ENCODE measurements around the gene COL1A2.

Gene COL1A2

DNA sequence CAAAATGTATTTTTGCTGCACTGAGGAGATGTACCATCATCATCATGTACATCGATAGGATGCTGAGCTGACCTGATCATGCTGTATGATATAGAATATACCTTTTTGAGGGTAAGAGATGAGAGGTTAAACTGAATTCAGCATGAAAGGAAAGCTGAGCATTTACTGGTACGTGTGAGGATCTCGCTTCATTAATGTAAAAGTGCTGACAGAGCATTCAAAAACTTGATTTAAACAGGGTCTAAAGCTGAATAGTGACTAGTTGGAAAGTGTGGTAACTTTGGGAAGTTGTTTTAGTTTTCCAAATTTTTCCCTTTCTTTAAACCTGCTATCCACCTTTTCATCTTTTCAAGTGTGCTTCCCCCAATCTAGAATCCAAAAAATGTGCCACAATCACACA lies 28.5 kb upstream of the COL1A2 start:
- TF ChIP-seq, protein P1, sequence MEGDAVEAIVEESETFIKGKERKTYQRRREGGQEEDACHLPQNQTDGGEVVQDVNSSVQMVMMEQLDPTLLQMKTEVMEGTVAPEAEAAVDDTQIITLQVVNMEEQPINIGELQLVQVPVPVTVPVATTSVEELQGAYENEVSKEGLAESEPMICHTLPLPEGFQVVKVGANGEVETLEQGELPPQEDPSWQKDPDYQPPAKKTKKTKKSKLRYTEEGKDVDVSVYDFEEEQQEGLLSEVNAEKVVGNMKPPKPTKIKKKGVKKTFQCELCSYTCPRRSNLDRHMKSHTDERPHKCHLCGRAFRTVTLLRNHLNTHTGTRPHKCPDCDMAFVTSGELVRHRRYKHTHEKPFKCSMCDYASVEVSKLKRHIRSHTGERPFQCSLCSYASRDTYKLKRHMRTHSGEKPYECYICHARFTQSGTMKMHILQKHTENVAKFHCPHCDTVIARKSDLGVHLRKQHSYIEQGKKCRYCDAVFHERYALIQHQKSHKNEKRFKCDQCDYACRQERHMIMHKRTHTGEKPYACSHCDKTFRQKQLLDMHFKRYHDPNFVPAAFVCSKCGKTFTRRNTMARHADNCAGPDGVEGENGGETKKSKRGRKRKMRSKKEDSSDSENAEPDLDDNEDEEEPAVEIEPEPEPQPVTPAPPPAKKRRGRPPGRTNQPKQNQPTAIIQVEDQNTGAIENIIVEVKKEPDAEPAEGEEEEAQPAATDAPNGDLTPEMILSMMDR (conservative IDR thresholded peaks at IDR 0.05; ENCODE audit: low read depth): no peak
- no peak for DNase-seq (ENCODE audit: low spot score)
- H3K27ac ChIP-seq: no peak overlapping the region
- ChIA-PET POLR2A (ENCODE audit: low non-redundant PET) (no interaction called here), CTCF (no interaction called here)

DNA sequence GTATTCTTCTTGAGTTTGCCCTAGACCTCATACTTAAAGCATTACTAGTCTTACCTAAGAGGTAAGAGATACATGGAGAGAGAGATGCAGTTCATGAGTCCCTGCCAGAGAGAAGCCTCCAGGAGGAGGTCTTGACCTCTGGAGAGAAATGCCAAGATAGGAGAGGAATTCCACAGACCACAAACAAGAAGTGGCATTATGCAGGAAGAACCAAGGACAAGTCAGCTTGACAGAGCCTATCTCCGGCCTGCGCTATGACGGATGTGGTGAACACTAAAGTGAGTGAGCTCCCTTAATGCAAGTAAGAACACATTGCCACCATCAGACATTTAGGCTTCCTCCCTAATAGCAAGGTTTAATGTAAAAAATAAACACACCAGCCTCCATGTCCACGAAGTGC lies 27.9 kb upstream of the COL1A2 start:
- POLR2A ChIA-PET (ENCODE audit: low non-redundant PET): no interaction called here
- TF ChIP-seq, protein P1 (conservative IDR thresholded peaks at IDR 0.05; ENCODE audit: low read depth): no peak
- no peak for DNase-seq (ENCODE audit: low spot score)
- no peak overlapping the region for H3K27ac ChIP-seq
- CTCF ChIA-PET: interaction anchor here (0.9 kb wide), 1 partner anchor 29 kb away, joined by 4 read pairs; no protein-coding TSS in a partner anchor

DNA sequence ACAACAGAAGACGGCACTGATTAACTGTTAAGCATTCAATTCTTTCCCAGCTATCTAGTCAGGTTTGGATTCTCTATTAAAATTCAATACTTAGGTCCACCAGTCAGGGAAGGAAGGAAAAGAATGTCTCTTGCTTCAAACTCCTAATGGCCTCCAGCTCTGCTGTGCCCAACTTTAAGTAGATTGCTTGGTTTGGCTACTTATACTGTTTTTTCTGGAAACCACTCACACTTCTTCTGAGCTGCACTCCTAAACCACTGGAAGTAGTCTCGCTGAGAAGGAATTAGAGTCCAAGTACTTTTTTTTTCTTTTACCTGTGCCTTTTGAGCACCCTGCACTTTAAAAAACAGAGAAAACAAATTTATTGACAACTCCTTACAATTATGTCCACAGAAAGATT lies 26.7 kb upstream of the COL1A2 start:
- ChIA-PET POLR2A (ENCODE audit: low non-redundant PET) (interaction anchor here (0.5 kb wide), 1 partner anchor 493 kb away, joined by 3 read pairs; no protein-coding TSS in a partner anchor), CTCF (interaction anchor here (0.7 to 0.9 kb wide), 2 partner anchors 28 to 119 kb away, joined by 4 to 5 read pairs; no protein-coding TSS in a partner anchor)
- no peak for DNase-seq (ENCODE audit: low spot score)
- TF ChIP-seq, protein P1 (conservative IDR thresholded peaks at IDR 0.05; ENCODE audit: low read depth): no peak
- H3K27ac ChIP-seq: no peak overlapping the region

DNA sequence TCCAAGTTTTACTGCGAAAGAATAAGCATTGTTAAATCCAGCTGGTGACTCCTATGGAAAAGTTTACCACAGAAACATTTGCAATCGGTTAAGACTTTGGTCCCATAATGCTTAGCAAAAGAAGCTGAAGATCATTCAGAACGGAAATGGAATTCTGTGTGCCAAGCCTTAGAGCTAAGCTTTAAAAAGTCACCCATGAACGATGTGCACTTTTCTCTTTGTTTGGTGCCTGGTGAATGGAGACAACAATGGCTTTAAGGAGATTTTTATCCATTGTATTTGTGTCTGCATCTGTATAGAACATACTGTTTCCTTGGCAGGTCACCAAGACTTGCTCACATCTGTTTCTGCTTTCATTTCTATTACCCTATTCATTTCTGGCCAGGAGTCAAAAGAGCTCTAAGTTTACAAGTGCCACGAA lies 26.3 kb upstream of the COL1A2 start:
- H3K27ac ChIP-seq: no peak overlapping the region
- TF ChIP-seq, protein P1 (conservative IDR thresholded peaks at IDR 0.05; ENCODE audit: low read depth): no peak
- ChIA-PET POLR2A (ENCODE audit: low non-redundant PET) (interaction anchor here (0.5 kb wide), 1 partner anchor 493 kb away, joined by 3 read pairs; no protein-coding TSS in a partner anchor), CTCF (interaction anchor here (0.7 to 1.1 kb wide), 2 partner anchors 27 to 119 kb away, joined by 3 to 5 read pairs; no protein-coding TSS in a partner anchor)
- DNase-seq (ENCODE audit: low spot score): no peak

DNA sequence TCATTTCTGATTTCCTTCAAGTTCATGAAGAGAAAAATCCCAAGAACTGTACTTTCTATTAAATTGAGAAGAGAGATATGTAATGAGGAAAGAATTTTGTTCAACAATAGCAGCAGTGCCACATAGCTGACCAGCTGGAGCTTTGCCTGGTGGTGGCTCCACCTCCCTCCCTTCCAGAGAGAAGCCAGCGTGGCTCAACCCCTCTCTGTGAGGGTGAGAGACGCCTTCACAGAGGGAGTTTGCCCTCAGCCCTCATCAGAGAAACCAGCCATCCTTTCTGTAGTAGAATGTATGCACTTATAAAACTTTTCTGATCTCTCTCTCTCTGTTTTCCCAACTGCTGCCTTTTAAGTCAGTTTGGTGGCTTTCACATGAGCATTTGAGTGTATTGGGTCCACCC lies 20.5 kb upstream of the COL1A2 start:
- CTCF ChIA-PET: no interaction called here
- DNase-seq (ENCODE audit: low spot score): no peak
- H3K27ac ChIP-seq: no peak overlapping the region
- POLR2A ChIA-PET (ENCODE audit: low non-redundant PET): no interaction called here
- TF ChIP-seq, protein P1 (conservative IDR thresholded peaks at IDR 0.05; ENCODE audit: low read depth): no peak

DNA sequence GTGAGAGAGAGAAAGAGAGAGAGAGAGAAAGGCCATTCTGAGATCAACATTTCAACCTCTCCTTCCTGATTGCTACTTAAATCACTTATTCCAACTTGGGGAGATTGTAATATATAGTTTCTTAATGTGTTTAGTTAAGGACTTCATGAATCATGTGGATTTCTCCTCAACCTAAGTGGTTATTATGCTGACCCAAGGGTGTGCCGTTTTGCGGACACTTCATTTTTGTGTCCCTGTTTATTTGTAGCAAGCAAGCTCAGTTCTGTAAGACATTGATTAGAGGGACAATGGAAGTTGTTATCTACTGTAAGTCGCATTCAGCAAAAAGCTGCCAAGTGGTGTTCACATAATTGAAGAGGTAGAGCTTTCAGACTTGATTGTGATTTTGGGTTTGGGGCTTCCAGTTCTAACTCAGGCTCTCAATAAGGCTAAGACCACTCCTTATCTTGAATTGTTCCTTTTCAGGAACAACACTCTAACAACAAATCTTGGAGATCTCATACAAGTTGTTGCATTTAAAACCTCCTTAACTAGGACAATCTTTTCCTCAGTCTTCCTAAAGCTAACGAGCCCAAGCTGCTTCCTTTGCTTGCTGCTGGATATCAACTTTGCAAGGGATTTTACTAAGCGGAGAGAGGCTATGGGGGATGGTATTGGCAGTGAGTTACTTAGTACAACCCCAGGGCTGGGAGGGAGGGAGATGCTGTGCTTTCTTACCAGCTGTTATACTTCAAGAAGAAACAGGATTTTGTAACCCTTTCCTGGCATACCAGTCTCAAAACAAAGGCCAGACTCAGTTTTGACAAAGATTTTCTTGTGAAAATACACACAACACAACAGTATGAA lies 19.8 kb upstream of the COL1A2 start:
- H3K27ac ChIP-seq: no peak overlapping the region
- DNase-seq (ENCODE audit: low spot score): no peak
- TF ChIP-seq, protein P1 (conservative IDR thresholded peaks at IDR 0.05; ENCODE audit: low read depth): no peak
- POLR2A ChIA-PET (ENCODE audit: low non-redundant PET): no interaction called here
- CTCF ChIA-PET: no interaction called here
